Superior temporal gyrus (tissue), 1 donor: ENCODE measurements around the gene UQCRQ.

Experiments
- DNase-seq: peaks from one replicate; pipeline ENCODE4 v3.0.0-alpha.2; 2016; ENCODE audit errors: extremely low spot score

Gene UQCRQ

GRCh38 chr5:132870801-132871200, 4.4 kb downstream of the UQCRQ start:
- no peak for DNase-seq

DNA sequence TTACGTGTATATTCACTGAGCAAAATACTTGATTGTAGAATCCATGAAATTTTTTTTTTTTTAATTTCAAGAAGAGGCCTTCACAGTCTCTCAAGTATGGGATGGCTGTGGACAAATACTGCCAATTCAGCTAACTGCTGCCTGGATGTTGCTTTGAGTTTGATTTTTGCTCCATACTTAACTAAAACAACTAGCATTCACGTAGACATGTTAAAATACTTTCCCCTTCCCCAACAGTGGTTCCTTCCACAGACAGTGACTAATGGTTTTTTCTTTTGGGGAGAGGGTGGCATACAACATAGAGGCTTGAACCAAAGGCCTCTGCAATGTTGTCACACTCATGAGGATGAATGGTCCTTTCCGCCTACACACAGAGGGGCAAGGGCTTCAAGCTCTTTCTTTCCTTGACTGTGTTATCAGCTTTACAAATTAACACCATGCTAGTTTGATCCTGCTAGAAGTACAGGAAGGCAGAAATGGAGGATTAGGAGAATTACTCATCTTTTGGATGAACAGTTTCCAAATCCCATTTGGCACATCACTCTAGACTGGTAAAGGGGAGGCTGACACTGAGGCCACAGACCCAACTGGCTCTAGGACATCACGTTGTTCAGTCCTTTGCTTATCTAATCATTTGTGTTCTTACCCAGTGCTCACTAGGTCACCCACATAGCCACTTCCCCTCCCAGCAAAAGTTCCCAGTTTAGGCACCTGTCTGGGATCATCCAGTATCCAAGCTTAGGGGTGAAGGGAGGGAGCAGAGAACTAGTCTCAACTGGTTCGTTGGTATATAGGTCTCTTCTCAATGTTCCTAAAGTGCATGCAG, 5.2 kb downstream of the UQCRQ start:
- DNase-seq = no peak

GRCh38 chr5:132872788-132873118, 6.3 kb downstream of the UQCRQ start:
- no peak for DNase-seq

DNA sequence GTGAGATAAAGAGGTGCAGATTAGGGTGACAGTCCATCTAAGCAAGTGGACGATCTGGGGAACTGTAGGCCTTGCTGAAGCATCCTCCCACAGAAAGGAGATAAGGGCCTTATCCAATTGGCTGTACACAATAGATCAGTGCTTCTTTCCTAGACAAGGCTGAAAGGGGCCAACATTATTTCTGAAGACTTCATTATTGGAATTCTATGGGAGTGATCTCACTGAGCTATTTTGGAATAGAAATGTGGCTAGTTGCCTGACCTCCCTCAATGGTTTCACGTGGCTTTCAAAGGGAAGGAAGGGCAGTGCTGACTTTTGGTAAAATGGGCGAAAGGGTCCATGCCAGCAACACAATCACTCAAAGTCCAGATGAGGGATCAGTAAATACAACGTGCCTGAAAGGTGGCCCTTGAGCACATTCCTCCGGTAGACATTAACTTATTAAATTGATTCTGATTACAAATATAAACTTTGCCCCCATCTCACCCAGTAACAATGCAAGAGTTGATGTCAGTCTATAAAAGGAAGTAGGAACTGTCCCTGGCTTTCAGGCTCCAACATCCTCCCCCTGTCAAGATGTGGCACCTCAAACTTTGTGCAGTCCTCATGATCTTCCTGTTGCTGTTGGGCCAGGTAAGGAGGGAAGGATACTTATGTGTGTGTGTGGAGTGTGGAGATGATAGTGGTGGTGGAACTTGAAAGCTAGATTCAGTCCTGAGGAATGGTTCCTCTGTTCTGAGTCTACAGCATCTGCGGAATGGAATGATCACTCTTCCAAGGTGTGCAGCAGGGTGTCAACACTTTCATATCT, 6.9 kb downstream of the UQCRQ start, which contains the start of gene LEAP2:
Gene LEAP2 (plus strand): TSS at position 550 of the 811 bp plus-strand sequence. CDS start 27 bp downstream, at position 577.
- DNase-seq = no peak

DNA sequence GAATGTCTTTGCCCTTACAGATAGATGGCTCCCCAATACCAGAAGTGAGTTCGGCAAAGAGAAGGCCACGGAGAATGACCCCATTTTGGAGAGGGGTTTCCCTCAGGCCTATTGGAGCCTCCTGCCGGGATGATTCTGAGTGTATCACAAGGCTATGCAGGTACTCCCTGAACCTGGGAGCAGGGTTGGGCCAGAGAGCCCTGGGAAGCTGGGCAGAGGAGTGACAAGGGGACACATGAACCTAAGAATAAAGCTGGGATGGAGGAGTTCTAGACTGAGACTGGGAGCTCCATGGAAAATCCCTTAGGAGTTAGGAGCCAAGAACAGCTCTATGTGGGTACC, 7.5 kb downstream of the UQCRQ start:
- no peak for DNase-seq

GRCh38 chr5:132876020-132876759, 9.7 kb downstream of the UQCRQ start:
- no peak for DNase-seq

DNA sequence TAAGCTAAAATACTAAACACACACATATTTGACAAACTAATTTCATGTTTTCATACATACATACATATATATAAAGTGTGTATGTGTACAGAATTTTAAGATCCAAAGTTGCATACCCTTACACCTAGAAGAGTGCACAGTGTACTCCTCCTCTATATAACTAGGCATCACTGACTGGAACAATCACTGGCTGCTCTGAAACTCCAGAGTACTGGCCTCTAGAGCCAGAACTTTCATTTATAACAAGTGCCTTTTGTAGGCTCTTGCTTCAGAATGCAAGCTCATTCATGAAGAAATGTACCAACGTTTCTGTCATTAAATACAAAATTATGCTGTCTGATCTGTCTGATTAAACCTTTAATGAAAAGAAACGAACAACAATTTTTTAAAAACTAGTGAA, 11.0 kb downstream of the UQCRQ start:
- DNase-seq = peak; percentile 58

DNA sequence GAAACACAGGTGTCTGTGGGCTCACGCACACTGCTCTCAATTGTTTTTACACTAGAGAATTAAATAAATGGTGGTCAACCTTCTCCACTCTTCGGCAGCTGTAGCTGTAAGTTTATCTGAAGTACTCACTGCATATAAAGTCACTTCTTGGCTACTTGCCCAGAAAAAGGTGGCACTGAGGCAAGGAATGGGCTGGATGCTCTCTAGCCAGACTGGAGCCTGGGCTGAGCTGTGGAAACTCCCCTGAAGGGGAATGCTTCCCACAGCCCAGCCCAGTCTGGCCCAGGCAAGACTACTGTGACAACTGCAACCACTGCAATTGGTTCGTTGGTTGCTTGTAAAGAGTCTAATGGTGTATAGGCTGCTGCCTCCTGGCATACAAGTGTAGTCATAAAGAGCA, 11.5 kb downstream of the UQCRQ start:
- no peak for DNase-seq

- DNase-seq = peak; percentile 88
Observed at GRCh38 chr5:132883261-132883834, 16.9 kb downstream of the UQCRQ start.

GRCh38 chr5:132884548-132884947, 18.1 kb downstream of the UQCRQ start:
- no peak for DNase-seq

DNA sequence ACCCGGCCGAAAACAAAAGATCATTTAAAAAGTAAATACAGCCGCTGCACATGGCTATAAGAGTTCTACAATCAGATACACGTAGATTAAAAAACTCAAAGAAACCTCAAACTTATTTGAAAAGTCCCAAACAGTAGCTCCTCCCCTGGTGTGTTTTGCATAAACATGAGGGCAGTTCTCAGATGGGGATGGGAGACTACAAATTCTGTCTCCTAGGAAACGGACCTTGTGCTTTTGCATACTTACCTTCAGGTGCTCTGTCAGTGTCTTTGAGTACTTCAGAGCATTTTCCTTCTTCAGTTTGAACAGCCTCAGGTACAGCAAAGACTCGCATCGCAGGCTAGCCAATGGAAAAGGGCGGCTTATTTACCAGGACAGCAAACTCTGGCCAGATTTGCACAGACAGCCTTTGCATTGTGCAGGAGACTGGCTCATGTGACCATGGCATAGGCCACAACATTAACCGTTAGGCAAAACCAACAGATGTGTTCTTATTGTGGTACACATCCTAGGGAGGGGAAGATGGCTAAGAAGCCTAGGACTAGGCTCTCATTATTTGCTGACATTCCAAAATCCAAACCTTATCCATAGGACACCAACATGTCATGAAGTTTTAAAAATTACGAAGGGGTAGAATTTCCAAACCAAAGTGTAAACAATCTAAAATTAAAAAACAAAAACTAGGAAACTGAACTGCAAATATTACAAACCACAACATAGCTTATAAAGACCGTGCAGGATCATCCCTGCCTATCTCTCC, 19.8 kb downstream of the UQCRQ start:
- no peak for DNase-seq

DNA sequence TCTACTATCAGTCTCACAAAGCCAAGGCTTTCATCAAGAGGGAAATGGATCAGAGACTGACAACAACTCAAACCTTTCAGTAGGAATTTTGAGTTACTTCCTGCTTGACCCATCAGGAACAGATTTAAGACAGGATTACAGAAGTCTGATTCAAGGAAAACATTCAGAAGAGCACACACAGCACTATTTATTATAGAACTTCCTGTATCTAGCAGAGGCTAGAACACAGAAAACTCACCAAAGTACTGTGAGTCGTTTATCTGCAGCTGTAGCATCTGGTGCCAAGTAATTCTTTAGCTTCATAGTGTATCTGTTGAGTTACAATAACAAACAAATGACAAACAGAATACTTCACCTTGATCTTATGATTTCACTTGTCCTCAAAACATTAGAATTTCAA, 20.8 kb downstream of the UQCRQ start:
- DNase-seq = no peak

- DNase-seq = no peak
Observed at GRCh38 chr5:132889501-132889900, 23.1 kb downstream of the UQCRQ start.

- no peak for DNase-seq
Observed at GRCh38 chr5:132890817-132891216, 24.4 kb downstream of the UQCRQ start.

DNA sequence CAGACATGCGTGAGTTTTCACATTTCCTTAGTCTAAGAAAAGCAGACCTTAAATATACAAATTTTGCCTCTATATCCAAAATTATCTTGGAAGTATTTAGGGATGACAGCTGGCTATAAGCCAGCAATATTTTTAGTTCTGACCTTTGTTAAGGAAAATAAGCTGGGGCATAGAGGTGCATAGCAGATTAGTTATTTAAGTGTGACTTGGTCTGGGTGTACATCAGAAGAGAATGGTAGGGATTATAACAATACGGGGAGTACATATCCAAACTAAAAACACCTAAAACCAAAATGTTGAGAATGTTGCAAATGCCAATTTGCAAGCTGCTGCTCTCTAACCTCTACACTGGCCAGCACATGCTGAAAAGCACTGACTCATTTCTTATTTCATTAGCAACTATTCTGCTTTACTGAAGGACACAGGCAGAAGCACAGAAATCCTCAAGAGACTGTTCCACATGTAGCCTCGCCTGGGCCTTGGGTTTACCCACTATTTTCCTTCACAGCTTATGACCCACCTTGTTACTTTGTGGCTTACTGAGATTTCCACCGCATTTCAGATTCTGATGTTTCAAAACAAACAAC, 29.4 kb downstream of the UQCRQ start:
- no peak for DNase-seq

DNA sequence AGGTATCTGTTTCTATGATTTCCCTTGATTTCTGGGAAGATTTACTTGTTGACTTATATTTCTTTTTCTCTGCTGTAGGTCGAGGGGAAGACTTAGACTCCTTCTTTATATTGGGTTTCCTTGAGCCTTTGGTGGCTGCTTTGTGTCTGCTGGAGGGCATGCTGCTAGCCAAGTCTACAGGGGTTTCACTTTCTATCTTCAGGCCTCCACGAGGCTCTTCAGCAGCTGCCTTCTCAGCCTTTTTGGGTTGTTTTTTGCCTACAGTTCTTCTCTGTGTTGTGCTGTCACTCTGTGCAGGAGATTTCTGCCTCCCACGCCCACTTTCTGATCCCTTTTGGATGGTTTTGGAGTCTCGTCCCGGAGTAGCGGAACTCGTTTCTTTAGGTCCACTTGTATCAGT, 30.2 kb downstream of the UQCRQ start:
- no peak for DNase-seq

- no peak for DNase-seq
Observed at GRCh38 chr5:132898094-132898493, 31.7 kb downstream of the UQCRQ start.

DNA sequence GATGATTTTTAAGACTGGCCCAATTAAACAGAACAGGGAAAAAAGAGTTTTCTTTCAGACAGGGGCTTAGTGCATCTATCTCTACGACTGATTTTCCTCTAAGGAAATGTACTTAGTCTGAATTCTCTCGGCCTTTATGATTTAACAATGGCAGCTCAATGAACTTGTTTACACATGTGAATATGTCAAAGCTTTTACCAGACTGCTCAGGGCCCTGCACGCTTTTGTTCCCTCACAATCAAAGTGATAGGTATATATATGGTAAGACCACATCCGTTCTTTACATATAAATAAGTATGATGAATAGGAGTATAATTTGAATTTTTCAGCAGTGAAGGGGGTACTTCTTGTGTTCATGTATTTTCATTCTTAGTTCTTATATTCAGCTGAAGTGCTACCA, 34.6 kb downstream of the UQCRQ start:
- DNase-seq = no peak

DNA sequence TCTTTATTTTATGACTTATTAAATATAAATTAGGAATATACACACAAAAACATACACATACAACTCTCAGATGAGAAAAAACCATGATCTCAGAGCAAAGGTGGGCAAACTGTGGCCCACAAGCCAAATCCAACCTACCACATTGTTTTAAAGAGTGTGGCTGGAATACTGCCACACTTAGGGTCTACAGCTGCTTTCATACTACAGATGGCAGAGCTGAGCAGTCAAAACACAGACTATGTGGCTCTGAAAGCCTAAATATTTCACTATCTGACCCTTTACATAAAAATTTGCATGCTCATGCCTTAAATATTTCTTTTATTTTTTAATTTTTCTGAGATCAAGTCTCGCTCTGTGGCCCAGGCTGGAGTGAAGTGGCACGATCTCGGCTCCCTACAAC, 35.3 kb downstream of the UQCRQ start:
- no peak for DNase-seq

DNA sequence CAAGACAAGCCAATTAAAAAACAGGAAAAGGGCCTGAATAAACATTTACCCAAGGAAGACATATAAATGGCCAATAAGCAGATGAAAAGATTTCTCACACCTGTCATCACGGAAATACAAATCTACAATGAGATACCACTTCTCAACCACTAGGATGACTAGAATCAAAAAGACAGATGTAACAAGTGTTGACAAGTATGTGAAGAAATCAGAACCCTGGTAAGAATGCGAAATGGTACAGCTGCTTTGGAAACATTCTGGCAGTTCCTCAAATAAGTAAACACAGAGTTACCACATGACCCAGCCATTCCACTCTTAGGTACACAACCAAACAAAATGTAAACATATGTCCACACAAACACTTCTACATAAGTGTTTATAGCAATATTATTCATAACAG, 39.5 kb downstream of the UQCRQ start:
- peak; percentile 7 for DNase-seq

GRCh38 chr5:132907161-132907560, 40.7 kb downstream of the UQCRQ start:
- no peak for DNase-seq
